ENCODE results near the gene BTLA. TPM values are rescaled to one million over a fixed set of nuclear protein-coding genes. Genes with fewer than 3 reads are reported as not detected.

The BTLA gene
- total and polyA plus RNA-seq, 10 of the 15 experiments (the other 5 are each of a cell fraction or from before 2014, with no cell fraction given): 55.4 to 134 (median 84.2) TPM

DNA sequence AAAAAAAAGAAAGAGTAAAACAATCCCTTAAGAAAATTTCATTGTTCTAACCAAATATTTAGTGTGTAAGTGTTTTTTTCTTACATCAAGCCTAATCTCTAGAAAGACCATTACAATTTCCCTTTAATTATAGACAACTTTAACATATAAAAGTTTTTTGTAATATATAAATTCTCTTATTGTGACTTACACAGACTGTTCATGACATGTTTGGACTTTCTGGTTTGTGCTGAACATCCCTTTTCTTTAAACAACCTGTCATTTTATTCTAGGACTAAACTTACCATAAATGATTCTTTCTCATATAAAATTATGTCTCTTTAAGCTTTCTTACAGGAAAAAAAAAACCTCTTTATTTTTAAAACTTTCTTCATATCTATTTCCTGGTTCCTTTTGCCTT is 13.0 kb upstream of the BTLA start:
- SMC1A ChIA-PET (ENCODE audit: uncharacterized antibody, unreplicated experiment): interaction anchor here (0.7 to 6.9 kb wide), 10 partner anchors 12 to 395 kb away, joined by 3 to 143 read pairs (median 12); partner anchors contain the start of genes BTLA and CD200
- no peak overlapping the region for H3K9ac ChIP-seq (ENCODE audit: control insufficient read depth, insufficient read depth, low read length)
- H3K79me2 ChIP-seq (ENCODE audit: control insufficient read depth, insufficient read depth, low read length): no peaks in the 10 kb centered on the region; the same call in 1 of the 2 replicates
- in situ Hi-C loops (cut with MboI) (no loop called here), intact Hi-C loops (cut with micrococcal nuclease; ENCODE audit: unreplicated experiment) (no loop called here)
- H2AFZ ChIP-seq (ENCODE audit: control insufficient read depth, low read depth, low read length): no peak overlapping the region
- peaks cover 15% of the 10 kb centered on the region; the same call in 1 of the 2 replicates for H3K4me1 ChIP-seq (ENCODE audit: control insufficient read depth, insufficient read depth, low read length)
- ATAC-seq (no peak), FAIRE-seq (no peak), DNase-seq (ENCODE audit: low read depth, low spot score) (no peak)
- H3K4me2 ChIP-seq (ENCODE audit: control insufficient read depth, insufficient read depth): no peak overlapping the region
- BruUV-seq (replicated peaks): no TSS peak
- H3K9me3 ChIP-seq (replicated peaks; ENCODE audit: control insufficient read depth, insufficient read depth, low read length): peaks cover 8% of the 10 kb centered on the region; the same call in 2 of the 3 replicates
- no peak overlapping the region for H3K27ac ChIP-seq (ENCODE audit: control insufficient read depth, insufficient read depth)
- RAD21 ChIA-PET (ENCODE audit: unreplicated experiment): interaction anchor here (1.1 to 3.0 kb wide), 5 partner anchors 7 to 106 kb away, joined by 3 to 64 read pairs (median 13); partner anchors contain the start of gene BTLA
- H4K20me1 ChIP-seq (ENCODE audit: control insufficient read depth, insufficient read depth): no peaks in the 10 kb centered on the region
- CTCF ChIA-PET: interaction anchor here (1.5 to 2.8 kb wide), 4 partner anchors 8 to 179 kb away, joined by 3 to 19 read pairs (median 11); partner anchors contain the start of genes BTLA and CD200
- no peaks in the 10 kb centered on the region for H3K27me3 ChIP-seq (replicated peaks in 1 of 2; ENCODE audit: control insufficient read depth in 2 of 2, insufficient read depth in 2 of 2, low read length in 1 of 2)
- H3K36me3 ChIP-seq (ENCODE audit: control insufficient read depth in 2 of 2, insufficient read depth in 2 of 2, low read length in 1 of 2): no peaks in the 10 kb centered on the region
- no peak overlapping the region for H3K4me3 ChIP-seq
- TF ChIP-seq RUNX3 (IDR thresholded peaks at IDR 0.05; ENCODE audit: low read length) (no peak), RELA (IDR thresholded peaks at IDR 0.05; ENCODE audit: borderline replicate concordance, partially characterized antibody) (no peak), KLF5 (IDR thresholded peaks at IDR 0.05; ENCODE audit: partially characterized antibody) (no peak)
- POLR2A ChIA-PET: interaction anchor here (0.6 to 3.2 kb wide), 3 partner anchors 8 to 107 kb away, joined by 3 to 51 read pairs (median 9); partner anchors contain the start of gene BTLA

- Histone ChIP-seq H2AFZ (ENCODE audit: control insufficient read depth, low read depth, low read length) (no peak overlapping the region), H3K9me3 (replicated peaks; ENCODE audit: control insufficient read depth, insufficient read depth, low read length) (peaks cover 6% of the 10 kb centered on the region; the same call in 2 of the 3 replicates), H3K27me3 (replicated peaks in 1 of 2; ENCODE audit: control insufficient read depth in 2 of 2, insufficient read depth in 2 of 2, low read length in 1 of 2) (no peaks in the 10 kb centered on the region), H3K36me3 (ENCODE audit: control insufficient read depth in 2 of 2, insufficient read depth in 2 of 2, low read length in 1 of 2) (no peaks in the 10 kb centered on the region), H3K4me1 (ENCODE audit: control insufficient read depth, insufficient read depth, low read length) (peaks cover 28% of the 10 kb centered on the region), H3K79me2 (ENCODE audit: control insufficient read depth, insufficient read depth, low read length) (no peaks in the 10 kb centered on the region), H3K9ac (ENCODE audit: control insufficient read depth, insufficient read depth, low read length) (no peak overlapping the region), H3K4me3 (no peak overlapping the region), H4K20me1 (ENCODE audit: control insufficient read depth, insufficient read depth) (no peaks in the 10 kb centered on the region), H3K4me2 (ENCODE audit: control insufficient read depth, insufficient read depth) (no peak overlapping the region), H3K27ac (ENCODE audit: control insufficient read depth, insufficient read depth) (no peak overlapping the region)
- CTCF ChIA-PET: interaction anchor here (0.6 to 3.2 kb wide), 3 partner anchors 11 to 398 kb away, joined by 3 to 17 read pairs (median 5); partner anchors contain the start of gene BTLA
- TF ChIP-seq ZNF207 (IDR thresholded peaks at IDR 0.05; ENCODE audit: borderline replicate concordance): no peak
- no peak for TF ChIP-seq STAT3 (IDR thresholded peaks at IDR 0.05; ENCODE audit: low read depth, low read length)
- TF ChIP-seq ATF3 (IDR thresholded peaks at IDR 0.05; ENCODE audit: borderline replicate concordance, extremely low read depth, low read depth, low read length): no peak
- POLR2A ChIA-PET: interaction anchor here (1.1 kb wide), 1 partner anchor 99 kb away, joined by 3 read pairs; no protein-coding TSS in a partner anchor
- ATAC-seq: no peak
- intact Hi-C loops (cut with micrococcal nuclease; ENCODE audit: unreplicated experiment) (no loop called here), in situ Hi-C loops (cut with MboI) (no loop called here)
- SMC1A ChIA-PET (ENCODE audit: uncharacterized antibody, unreplicated experiment): interaction anchor here (1.0 to 1.7 kb wide), 4 partner anchors 9 to 397 kb away, joined by 3 to 9 read pairs (median 4); partner anchors contain the start of gene BTLA
- no peak for DNase-seq (ENCODE audit: low read depth, low spot score)
- RAD21 ChIA-PET (ENCODE audit: unreplicated experiment): interaction anchor here (1.4 to 2.1 kb wide), 2 partner anchors 10 to 11 kb away, joined by 3 to 5 read pairs; partner anchors contain the start of gene BTLA
- BruUV-seq (replicated peaks): no TSS peak
- FAIRE-seq: no peak
Measured at GRCh38 chr3:112508860-112509259, 9.6 kb upstream of the BTLA start.
